ENCODE measurements around the gene RDH5. TPM values are rescaled to one million over a fixed set of nuclear protein-coding genes. Genes with fewer than 3 reads are reported as not detected.

Gene RDH5
- total and polyA plus RNA-seq, 4 donors = 3.1 to 5.4 (median 3.9) TPM

DNA sequence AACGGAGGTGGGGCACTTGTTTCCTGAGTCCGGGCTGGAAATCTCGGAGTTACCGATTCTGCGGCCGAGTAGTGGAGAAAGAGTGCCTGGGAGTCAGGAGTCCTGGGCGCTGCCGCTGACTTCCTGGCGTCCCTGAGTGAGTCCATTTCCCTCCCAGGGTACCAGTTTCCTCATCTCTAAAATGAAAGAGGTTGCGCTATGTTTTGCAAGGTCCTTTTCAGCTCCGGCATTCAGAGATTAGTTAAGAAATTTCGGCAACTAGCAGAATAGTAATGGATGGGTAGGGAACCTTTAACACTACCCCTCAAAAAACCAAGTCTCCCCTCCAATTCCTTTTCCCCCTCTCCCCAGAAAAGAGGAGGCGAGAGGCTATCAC lies 3.6 kb upstream of the RDH5 start:
- peaks cover 0 to 8% (median 4%) of the 10 kb centered on the region in 4 donors for H3K36me3 ChIP-seq (ENCODE audit: control insufficient read depth in 4 of 4, insufficient read depth in 4 of 4, low read length in 4 of 4)
- peak overlapping the region; percentile 89 to 94 for H3K27ac ChIP-seq (ENCODE audit: low read depth in 1 of 2, low read length in 1 of 2)
- H3K9me3 ChIP-seq (ENCODE audit: control insufficient read depth in 4 of 4, insufficient read depth in 3 of 4, low read length in 3 of 4) = no peaks in the 10 kb centered on the region
- H3K27me3 ChIP-seq (ENCODE audit: control insufficient read depth in 3 of 3, insufficient read depth in 3 of 3, low read length in 2 of 3) = no peaks in the 10 kb centered on the region
- WGBS, 2 donors = 2 to 4% methylated on average over 13 of the region's 13 CpGs
- H3K9ac ChIP-seq (ENCODE audit: insufficient read depth in 1 of 2, low read length in 2 of 2) = peak overlapping the region in 1 of 2 donors; percentile 3
- ATAC-seq (ENCODE audit: insufficient read depth, low FRiP score) (peak; percentile 3), DNase-seq (no peak)
- TF ChIP-seq, protein P1, sequence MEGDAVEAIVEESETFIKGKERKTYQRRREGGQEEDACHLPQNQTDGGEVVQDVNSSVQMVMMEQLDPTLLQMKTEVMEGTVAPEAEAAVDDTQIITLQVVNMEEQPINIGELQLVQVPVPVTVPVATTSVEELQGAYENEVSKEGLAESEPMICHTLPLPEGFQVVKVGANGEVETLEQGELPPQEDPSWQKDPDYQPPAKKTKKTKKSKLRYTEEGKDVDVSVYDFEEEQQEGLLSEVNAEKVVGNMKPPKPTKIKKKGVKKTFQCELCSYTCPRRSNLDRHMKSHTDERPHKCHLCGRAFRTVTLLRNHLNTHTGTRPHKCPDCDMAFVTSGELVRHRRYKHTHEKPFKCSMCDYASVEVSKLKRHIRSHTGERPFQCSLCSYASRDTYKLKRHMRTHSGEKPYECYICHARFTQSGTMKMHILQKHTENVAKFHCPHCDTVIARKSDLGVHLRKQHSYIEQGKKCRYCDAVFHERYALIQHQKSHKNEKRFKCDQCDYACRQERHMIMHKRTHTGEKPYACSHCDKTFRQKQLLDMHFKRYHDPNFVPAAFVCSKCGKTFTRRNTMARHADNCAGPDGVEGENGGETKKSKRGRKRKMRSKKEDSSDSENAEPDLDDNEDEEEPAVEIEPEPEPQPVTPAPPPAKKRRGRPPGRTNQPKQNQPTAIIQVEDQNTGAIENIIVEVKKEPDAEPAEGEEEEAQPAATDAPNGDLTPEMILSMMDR (IDR thresholded peaks at IDR 0.05; ENCODE audit: control extremely low read depth, extremely low read depth) = no peak
- peak overlapping the region; percentile 69 for H3K4me3 ChIP-seq
- peaks cover 14 to 48% (median 21%) of the 10 kb centered on the region in 5 donors for H3K4me1 ChIP-seq (ENCODE audit: control insufficient read depth in 5 of 5, insufficient read depth in 5 of 5, low read length in 5 of 5)

DNA sequence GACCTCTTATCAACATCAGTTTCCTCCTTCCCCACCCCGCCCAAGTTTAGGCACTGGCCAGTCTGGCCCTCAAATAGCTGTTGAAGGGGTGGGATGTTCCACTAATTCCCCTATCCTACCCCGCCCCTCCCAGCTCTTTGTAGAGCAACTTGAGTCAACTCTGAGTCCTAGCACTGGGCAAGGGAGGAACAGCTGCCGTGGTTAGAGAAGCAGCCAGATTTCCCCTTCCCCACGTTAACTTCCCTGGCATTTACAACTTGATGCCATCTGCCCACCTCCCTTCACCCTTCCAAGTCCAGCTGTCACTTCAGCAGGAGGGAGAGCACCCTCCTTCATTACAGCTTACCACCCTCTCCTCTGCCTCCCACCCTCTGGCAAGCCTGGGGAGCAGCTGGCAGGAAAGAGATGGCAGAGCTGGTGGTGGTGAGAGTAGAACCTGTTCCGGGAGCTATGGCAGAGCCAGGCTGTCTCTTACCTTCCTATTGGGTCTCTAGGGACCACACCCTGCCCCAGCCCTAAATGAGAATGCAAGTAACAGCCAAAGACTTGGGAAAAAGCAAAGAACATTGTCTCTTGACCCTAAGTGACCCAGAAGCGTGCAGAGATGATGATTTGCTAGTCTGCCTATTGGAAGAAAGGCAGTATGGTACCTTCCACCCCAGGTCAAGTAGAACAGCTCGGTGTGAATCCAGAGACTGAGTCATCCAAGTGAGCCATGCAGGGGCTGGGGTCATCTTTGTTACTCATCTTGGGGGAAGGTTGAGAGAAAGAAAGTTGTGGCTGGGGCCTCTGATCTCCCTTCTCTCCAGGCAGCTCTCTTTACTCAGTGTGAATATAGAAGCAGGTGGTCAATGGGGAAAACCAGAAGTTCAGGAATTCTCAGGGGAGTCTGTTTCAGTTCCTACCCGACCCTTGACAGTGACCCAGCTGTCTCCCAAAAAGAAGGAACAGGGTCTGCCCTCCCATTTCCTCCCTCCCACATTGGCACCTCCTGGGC lies 2.9 kb upstream of the RDH5 start:
- whole genome bisulfite sequencing, 2 donors = 34 to 36% methylated on average over 8 of the region's 8 CpGs
- TF ChIP-seq, protein P1 (IDR thresholded peaks at IDR 0.05; ENCODE audit: control extremely low read depth, extremely low read depth) = no peak
- Histone ChIP-seq H3K36me3 (ENCODE audit: control insufficient read depth in 4 of 4, insufficient read depth in 4 of 4, low read length in 4 of 4) (peaks cover 0 to 11% (median 4%) of the 10 kb centered on the region in 4 donors), H3K9ac (ENCODE audit: insufficient read depth in 1 of 2, low read length in 2 of 2) (no peak overlapping the region), H3K4me3 (no peak overlapping the region), H3K9me3 (ENCODE audit: control insufficient read depth in 4 of 4, insufficient read depth in 3 of 4, low read length in 3 of 4) (no peaks in the 10 kb centered on the region), H3K27me3 (ENCODE audit: control insufficient read depth in 3 of 3, insufficient read depth in 3 of 3, low read length in 2 of 3) (no peaks in the 10 kb centered on the region), H3K27ac (ENCODE audit: low read depth in 1 of 2, low read length in 1 of 2) (peak overlapping the region; percentile 62 to 94), H3K4me1 (ENCODE audit: control insufficient read depth in 5 of 5, insufficient read depth in 5 of 5, low read length in 5 of 5) (peaks cover 13 to 41% (median 21%) of the 10 kb centered on the region in 5 donors)
- ATAC-seq (ENCODE audit: insufficient read depth, low FRiP score) (no peak), DNase-seq (no peak)

DNA sequence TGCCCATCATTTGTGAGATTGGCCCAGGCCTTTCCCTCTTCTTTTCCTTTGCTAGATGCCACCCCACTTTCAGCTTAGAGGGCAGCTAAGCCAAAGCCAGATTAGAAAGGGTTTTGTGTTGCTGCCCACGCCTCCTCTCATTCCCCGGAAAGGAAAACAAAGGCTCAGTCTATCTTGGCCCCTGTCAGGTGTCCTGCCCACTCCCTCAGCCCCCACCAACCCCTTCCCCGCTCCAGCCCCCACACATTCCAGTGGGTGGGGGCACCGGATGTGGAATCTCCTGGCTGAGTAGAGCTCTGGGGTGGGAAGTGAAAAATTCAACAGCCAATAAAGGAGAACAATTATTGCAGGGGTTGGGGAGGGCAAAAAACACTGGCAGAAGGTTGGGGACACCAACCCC lies 2.2 kb upstream of the RDH5 start:
- no peak overlapping the region for H3K4me3 ChIP-seq
- peak overlapping the region; percentile 49 to 94 for H3K27ac ChIP-seq (ENCODE audit: low read depth in 1 of 2, low read length in 1 of 2)
- H3K9me3 ChIP-seq (ENCODE audit: control insufficient read depth in 4 of 4, insufficient read depth in 3 of 4, low read length in 3 of 4) = no peaks in the 10 kb centered on the region
- DNase-seq = no peak
- WGBS, 2 donors = 52 to 78% methylated on average over 4 of the region's 4 CpGs
- TF ChIP-seq, protein P1 (IDR thresholded peaks at IDR 0.05; ENCODE audit: control extremely low read depth, extremely low read depth) = no peak
- H3K36me3 ChIP-seq (ENCODE audit: control insufficient read depth in 4 of 4, insufficient read depth in 4 of 4, low read length in 4 of 4) = peaks cover 0 to 14% (median 6%) of the 10 kb centered on the region in 4 donors
- peaks cover 8 to 34% (median 21%) of the 10 kb centered on the region in 5 donors for H3K4me1 ChIP-seq (ENCODE audit: control insufficient read depth in 5 of 5, insufficient read depth in 5 of 5, low read length in 5 of 5)
- ATAC-seq (ENCODE audit: insufficient read depth, low FRiP score) = no peak
- no peaks in the 10 kb centered on the region for H3K27me3 ChIP-seq (ENCODE audit: control insufficient read depth in 3 of 3, insufficient read depth in 3 of 3, low read length in 2 of 3)
- H3K9ac ChIP-seq (ENCODE audit: insufficient read depth in 1 of 2, low read length in 2 of 2) = no peak overlapping the region
